Stimulated activated naive CD8-positive, alpha-beta T cell treated with anti-CD3 and anti-CD28 coated beads, Interleukin-15, Interleukin-2, amounts not matched to agents 100 U/mL and 50 U/mL, for 24 hours (primary cell): ENCODE measurements around the gene SCP2.
"Not testable (repeated sequence)": the region's sequence is repeated elsewhere in the genome, so short reads cannot be mapped to it uniquely, and the experiment has no call there.

Experiments used
- ATAC-seq: fragments of 150-1000 bp; cut with Tn5 transposase; one replicate; pipeline ENCODE4 v1.10.0; 2021
- DNase-seq: peaks from one replicate; pipeline ENCODE4 v3.0.0; 2021

The SCP2 gene

GRCh38 chr1:52917156-52917555 lies 9.9 kb upstream of the SCP2 start:
- DNase-seq (no peak), ATAC-seq (no peak)

DNA sequence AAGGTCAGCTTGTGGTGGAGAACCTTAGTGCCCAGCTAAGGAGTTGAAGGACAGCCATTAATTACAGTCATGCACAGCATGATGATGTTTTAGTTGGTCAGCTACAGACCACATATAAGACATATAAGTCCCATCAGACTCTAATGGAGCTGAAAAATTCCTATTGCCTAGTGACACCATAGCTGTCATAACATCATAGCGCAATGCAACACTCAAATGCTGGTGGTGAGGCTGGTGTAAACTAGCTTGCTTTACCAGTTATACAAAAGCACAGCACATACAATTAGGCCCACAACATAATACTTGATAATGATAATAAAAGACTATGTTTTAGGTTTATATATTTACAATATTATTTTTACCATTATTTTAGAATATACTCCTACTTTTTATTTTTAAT lies 9.5 kb upstream of the SCP2 start:
- DNase-seq (no peak), ATAC-seq (no peak)

GRCh38 chr1:52918201-52918600 lies 8.9 kb upstream of the SCP2 start:
- DNase-seq (no peak), ATAC-seq (no peak)

- ATAC-seq = no peak
Measured at GRCh38 chr1:52919051-52919722, 7.9 kb upstream of the SCP2 start.

GRCh38 chr1:52919723-52920483 lies 7.2 kb upstream of the SCP2 start:
- DNase-seq (no peak), ATAC-seq (no peak)

More at GRCh38 chr1:52919051-52919722, 7.9 kb upstream of the SCP2 start:
- no peak for DNase-seq

- DNase-seq (no peak), ATAC-seq (no peak)
Measured at GRCh38 chr1:52920791-52921291, 6.2 kb upstream of the SCP2 start.

DNA sequence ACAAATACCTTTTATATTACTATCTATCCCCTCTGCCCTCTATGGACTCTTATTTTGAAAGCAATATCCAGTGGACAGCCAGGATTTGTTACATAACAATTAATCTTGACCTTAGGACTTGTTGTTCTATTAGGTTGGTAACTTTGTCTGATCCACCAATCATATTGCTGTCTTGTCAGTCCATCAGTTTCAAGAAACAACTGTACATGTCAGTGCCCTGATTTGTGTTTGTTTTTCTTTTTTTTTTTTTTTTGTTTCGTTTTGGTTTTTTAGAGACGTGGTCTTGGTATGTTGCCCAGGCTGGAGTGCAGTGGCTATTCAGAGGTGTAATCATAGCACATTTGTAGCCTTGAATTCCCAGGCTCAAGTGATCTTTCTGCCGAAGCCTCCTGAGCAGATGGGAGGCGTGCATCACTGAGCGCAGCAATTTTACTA lies 1.5 kb upstream of the SCP2 start:
- ATAC-seq (no peak), DNase-seq (no peak)

DNA sequence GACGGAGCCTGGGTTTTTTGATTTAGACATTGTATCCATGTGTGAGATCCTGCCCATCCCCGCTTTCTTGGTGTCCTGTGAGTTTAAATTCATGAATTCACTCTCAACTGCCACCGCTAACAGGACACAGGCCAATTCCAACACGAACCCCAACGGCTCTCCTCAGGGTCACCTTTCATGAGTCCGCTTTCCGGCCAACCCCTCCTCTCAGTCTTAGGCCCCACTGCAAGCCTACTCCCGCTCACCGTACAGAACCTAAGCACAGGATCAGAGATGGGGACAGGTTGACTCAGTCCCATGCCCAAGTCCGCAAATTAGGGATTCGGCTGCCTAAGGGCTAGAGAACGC lies 238 bp upstream of the SCP2 start:
- no peak for DNase-seq
- no peak for ATAC-seq

DNA sequence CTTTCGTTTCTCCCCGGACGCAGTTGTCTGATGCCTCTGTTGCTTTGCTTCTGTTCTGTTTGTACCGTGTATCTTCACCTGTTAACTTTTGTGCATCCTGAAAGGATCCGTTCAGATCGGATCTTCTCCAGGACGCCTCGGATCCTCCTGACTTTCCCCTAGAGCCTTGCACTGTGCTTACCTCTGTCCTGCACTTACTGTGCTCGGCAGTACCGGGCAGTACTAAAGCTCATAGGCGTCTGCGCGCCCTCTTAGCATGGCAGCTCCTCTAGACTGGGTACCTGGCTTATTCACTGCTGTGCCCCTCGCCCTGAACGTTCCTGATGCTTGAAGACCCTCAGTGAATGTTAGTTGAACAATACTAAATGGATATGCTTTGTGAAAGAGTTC lies 934 bp downstream of the SCP2 start:
- no peak for ATAC-seq
- no peak for DNase-seq

DNA sequence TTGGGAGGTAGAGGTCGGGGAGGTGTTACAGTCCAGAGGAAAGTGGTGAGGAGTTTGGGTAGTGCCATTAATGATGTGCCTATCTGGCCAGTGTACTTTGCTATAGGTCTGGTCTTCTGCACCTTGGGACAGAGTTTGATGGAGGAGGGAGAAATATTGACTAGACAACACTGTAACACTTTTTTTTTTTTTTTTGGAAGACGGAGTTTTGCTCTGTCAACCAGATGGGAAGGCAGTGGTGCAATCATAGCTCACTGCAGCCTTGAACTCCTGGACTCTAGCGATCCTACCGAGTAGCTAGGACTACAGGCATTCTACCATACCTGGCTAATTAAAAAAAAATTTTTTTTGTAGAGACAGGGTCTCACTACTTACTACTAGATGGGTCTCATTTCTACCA lies 1.9 kb downstream of the SCP2 start:
- no peak for ATAC-seq
- no peak for DNase-seq

- ATAC-seq (no peak), DNase-seq (no peak)
Measured at GRCh38 chr1:52937433-52938182, 10.5 kb downstream of the SCP2 start.

DNA sequence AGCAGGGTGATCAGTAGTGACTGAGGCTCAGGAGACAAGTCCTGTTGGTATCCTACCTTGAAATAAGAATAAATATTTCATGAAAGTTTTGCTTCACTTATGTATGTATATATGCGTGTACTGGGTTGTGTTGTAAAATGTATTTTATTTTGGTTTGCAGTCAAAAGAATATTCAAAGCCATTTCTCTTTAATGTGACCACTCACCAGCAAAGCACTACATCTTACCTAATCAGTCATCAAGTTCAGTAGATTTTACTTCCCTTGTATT lies 11.0 kb downstream of the SCP2 start:
- DNase-seq = no peak
- ATAC-seq = no peak

- no peak for ATAC-seq
Measured at GRCh38 chr1:52943876-52944416, 16.9 kb downstream of the SCP2 start.

GRCh38 chr1:52944566-52944965 lies 17.5 kb downstream of the SCP2 start:
- no peak for ATAC-seq
- DNase-seq = no peak

More at GRCh38 chr1:52943876-52944416, 16.9 kb downstream of the SCP2 start:
- DNase-seq = no peak

- ATAC-seq (peak; percentile 19), DNase-seq (no peak)
Measured at GRCh38 chr1:52947490-52947889, 20.4 kb downstream of the SCP2 start.

DNA sequence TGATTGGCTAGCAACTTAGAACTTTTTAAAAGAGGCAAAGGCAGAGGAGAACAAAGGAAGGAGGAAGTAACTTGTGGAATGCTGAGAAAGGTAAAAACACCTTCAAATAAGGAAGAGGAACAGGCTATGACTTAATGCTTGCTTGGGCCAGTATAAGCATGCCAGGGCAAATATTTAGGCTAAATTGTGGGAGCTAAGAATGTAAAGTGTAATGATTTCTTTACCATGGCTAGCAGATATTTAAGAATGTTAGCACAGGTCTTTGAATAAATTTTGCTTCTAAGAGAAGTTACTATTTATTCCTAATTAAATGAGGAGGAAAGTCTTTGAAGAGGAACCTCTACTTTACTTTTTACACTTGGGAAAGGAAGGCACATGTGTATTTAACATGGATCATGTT lies 22.5 kb downstream of the SCP2 start:
- DNase-seq, ATAC-seq: not testable (repeated sequence)

- ATAC-seq (no peak), DNase-seq (no peak)
Measured at GRCh38 chr1:52952112-52952511, 25.0 kb downstream of the SCP2 start.

- DNase-seq = no peak
Measured at GRCh38 chr1:52955129-52955970, 28.3 kb downstream of the SCP2 start.

DNA sequence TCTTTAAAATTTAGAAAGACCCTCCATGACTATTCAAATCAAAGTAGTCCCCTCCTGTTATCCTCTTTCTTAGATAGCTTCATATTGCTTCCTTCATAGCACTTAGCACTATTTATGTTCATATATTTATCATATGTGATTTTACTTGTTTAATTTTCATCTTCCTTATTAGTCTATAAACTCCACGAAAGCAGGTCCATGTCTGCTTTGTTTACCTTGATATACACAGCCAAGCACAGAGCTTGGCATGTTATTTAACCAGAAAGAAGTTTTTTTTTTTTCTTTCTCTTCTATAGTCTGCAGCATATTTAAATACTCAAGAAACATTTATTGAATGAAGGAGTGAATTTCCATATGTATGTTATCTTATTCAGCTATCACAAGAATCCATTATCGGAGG lies 36.0 kb downstream of the SCP2 start:
- ATAC-seq (no peak), DNase-seq (no peak)

More at GRCh38 chr1:52955129-52955970, 28.3 kb downstream of the SCP2 start:
- no peak for ATAC-seq

GRCh38 chr1:52967666-52968065 lies 40.6 kb downstream of the SCP2 start:
- DNase-seq (no peak), ATAC-seq (no peak)

DNA sequence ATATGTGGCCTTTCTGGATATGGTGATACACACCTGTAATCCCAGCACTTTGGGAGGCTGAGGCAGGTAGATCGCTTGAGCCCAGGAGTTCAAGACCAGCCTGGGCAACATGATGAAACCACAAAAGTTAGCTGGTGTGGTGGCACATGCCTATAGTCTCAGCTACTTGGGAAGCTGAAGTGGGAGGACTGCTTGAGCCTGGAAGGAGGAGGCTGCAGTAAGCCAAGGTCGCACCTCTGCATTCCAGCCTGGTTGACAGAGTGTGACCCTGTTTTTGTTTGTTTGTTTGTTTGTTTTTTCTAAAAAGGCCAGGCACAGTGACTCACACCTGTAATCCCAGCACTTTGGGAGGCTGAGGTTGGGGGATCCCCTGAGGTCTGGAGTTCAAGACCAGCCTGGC lies 42.2 kb downstream of the SCP2 start:
- not testable (repeated sequence) for DNase-seq, ATAC-seq

DNA sequence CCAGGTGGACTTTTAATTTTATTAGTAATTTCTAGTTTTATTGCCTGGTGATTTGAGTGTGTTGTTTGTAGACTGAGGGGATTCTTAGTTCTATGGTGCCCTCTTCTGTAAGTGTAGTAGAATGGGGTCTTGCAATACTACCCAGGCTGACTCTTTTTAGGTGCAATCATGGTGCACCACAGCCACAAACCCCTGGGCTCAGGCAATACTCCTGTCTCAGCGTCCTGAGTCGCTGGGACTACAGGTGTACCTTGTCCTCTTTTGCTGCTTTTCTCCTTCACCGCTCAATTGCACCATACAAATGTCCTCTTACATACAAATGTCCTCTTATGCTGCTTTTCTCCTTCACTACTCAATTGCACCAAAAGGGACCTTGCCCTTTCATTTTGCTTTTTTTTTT lies 43.1 kb downstream of the SCP2 start:
- DNase-seq (no peak), ATAC-seq (peak; percentile 46)
